ENCODE data around the gene LURAP1L.

The LURAP1L gene

DNA sequence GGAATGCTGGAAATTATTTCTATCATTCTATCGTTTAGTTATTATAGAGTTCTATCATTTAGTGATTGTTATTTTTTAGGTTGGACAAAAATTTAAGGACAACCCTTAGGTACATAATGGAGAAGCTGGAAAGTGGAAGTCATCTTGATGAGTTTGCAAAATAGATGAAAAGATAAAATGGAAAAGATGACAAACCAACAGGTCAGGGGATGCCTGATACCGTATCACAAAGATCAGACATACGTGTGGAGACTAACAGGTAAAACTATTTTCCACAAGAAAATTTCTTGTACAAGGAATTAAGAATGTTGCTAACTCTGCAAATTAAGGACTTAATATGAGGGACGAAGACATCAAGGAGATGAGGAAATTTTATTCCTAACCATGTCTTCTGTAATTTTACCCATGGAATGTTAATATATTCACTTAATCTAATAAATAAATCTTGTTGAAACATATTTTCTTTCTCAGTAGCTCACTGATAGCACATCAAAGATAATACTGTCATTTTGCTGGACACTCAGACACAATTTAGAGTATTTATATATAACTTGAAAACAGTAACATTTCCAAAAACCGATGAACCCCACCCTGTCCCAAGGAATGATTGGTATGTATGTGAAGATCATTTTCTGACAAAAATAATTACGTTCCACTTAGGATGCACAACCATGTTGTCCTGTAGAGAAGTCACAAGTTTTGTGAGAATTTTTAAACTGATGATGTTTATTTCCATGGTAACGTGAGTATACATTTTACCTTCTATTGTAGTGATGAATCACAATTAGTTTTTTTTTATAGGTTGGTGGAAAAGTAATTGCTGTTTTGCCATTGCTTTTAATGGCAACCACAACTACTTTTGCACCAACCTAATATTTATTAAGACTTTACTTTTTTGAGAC, 2.6 kb downstream of the LURAP1L start:
- no peak for DNase-seq

DNA sequence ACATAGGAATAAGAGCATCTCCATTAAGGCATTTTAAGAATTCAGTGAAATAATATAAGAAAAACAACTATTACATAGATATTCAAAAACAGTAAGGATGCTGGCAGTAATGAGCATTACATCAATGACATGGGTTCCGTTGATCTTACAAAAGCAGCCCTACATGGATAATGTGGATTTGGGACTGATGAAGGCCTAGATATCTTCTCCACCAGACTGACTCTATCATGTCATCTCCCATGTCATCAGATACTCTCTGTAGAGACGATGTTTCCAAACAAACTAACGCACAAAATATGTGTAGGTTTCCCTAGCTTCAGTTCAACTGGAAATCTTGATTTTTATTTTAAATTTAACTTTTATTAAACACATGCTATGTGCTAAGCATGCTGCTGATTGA, 3.6 kb downstream of the LURAP1L start:
- DNase-seq, result no peak

DNA sequence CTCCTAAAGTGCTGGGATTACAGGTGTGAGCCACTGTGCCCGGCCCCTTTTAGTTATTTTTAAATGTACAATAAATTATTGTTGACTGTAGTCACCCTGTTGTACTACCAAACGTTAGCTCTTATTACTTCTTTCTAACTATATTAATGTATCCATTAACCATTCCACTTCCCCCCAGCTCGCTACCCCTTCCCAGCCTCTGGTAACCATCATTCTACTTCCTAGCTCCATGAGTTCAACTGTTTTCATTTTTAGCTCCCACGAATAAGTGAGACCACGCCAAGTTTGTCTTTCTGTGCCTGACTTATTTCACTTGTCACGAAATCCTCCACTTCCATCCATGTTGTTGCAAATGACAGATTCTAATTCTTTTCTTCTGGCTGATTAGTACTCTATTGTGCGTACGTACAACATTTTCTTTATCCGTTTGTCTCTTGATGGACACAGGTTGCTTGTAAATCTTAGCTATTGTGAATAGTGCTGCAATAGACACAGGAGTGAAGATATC, 6.5 kb downstream of the LURAP1L start:
- no peak for DNase-seq

DNA sequence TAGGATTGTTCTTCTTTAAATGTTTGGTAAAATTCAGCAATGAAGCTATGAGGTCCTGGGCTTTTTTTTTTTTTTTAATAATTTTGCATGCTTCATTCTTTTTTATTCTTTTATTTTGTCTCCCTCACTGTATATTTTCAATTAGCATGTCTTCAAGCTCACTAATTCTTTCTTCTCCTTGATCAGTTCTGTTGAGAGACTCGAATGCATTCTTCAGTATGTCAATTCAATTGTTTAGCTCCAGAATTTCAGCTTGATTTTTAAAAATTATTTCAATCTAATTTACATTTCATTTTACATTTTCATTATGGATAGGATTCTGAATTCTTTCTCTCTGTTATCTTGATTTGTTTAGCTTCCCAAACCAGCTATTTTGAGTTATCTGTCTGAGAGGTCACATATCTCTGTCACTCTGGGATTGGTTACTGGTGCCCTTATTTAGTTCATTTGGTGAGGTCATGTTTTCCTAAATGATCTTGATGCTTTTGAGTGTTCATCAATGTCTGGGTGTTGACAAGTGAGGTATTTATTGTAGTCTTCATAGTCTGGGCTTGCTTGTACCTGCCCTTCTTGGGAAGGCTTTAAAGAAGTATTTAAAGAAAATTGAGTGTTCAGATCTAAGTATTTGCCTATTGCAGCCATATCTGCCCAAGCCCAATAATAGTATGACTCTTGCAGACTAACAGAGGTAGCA, 9.1 kb downstream of the LURAP1L start:
- no peak for DNase-seq

DNA sequence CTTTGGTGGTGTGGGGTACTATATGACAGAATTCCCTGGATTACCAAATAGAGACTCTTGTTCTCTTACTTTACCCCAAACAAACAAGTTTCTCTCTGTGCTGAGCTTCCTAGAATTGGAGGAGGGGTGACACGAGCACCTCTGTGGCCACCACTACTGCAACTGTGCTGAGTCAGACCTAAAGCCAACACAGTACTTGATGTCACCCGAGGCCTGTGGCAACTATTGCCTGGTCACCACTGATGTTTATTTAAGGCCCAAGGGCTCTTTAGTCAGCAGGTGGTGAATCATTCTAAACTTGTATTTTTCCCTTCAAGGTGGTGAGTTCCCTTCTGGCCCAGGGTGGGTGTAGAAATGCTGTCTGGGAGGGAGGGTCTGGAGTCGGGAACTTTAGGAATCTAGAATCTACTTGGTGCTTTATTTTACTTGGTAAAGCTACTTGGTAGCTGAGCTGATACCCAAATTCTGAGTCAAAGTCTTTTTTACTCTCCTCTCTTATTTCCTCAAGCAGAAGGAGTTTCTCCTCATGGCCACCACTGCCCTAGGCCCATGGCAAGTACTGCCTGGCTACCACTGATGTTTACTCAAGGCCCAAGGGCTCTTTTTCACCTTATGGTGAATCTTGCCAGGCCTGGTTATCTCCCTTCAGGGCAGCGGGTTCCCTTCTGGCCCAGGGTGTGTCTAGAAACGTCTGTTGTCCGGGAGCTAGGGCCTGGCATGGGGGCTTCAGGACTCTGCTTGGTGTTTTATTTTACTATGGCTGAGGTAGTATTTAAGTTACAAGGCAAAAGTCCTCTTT, 9.8 kb downstream of the LURAP1L start:
- DNase-seq, result no peak

DNA sequence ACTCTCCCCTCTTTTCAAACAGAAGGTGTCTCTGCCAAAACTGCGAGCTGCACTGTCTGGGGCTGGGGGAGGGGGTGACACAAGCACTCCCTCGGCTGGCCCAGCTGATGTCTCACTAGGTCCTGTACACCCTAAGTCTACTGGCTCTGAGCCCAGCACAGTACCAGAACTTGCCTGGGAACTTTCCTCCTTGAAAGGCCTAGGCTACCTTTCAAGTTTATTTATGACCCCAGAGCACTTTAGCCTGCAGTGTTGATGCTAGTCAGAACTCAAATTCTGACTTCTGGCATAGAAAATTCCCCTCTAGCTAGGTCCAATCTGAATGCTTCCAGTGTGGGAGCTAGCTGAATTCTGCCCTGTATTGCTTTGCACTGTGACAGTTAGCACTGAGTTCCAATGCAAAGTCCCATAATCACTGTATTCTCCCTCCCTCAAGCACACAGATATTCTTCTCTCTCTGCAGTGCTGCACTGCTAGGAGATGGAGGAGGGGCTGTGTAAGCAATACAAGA, 10.5 kb downstream of the LURAP1L start:
- DNase-seq, result no peak

DNA sequence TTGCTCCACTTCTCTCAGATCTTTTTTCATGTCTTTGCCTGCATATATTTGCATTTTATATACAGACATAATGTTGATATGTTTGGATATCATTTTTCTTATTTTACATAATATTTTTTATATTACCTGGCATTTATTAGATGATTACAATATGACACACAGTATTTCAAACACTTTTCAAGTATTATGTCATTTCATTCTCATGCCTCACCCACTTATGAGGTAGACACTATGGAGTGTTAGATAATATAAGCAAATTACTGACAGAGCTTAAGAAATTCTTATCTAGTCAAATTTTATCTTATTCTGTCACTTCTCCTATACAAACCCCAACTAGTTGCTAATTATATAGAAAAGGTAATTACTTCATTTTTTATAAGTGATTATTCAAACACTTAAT, 11.1 kb downstream of the LURAP1L start:
- no peak for DNase-seq

DNA sequence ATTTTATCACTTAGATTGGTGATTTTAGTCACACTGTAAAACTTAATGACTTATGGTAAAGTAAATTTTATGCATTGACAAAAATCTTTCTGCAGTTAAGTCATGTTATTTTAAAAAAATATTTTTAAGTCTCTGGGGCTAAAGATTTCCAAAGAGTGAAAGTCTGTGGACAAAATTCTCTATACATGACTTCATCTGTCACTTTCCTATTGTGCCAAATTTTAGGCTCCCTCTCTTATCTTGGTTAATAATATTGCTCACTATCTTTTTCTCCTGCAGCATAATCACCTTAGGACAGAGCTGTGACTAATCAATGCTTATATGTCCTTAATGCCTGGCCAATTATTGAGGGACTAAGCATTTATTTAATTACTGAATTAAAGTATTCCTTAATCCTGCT, 15.2 kb downstream of the LURAP1L start:
- no peak for DNase-seq

DNA sequence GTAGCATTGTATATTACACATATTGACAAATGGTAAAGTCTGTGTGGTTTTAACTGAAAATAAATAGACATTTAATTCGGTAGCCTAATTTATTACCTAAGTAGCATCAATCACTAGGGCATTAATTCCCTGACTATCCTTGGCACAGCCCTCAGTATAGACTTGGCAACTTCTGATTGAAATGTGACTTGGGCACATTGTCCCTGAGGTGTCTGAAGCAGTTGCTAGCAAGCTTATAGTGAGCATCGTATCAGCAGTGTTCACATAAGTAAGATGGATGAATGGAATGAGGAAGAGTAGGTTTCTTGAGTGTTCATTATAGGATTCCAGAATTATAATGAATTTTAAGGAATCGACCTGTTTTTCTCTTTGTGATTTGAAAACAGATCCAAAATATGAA, 16.1 kb downstream of the LURAP1L start:
- no peak for DNase-seq

DNA sequence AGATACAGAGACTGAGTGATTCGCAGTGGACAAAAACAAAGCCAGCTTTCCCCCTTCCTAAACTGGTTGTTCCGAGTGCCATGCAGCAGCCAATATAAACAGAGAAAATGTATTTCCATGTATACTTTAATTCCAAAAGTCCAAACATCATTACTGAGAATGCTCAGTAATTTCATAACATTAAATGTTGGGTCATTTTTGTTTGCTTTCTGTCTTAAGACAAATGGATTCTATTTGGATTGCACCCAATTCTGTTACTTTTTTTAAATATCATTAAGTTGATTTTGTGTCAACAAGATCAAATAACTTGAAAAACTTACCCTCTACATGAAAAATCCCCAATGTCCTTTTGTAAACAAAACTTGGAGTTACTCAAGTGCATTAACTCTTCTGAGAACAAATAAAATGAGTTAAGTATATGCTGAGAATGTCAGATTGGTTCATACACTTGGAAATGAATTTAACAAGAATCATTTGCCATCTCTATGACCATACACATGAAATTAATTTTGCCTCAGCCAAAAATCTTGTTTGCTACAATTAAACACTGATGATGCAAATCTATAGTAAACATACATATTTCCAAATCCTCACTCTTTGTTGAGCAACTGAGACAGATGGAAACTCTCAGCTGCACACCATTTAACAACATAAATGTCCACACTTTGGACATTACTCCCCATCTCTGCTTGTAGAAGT, 19.4 kb downstream of the LURAP1L start:
- DNase-seq, result no peak

DNA sequence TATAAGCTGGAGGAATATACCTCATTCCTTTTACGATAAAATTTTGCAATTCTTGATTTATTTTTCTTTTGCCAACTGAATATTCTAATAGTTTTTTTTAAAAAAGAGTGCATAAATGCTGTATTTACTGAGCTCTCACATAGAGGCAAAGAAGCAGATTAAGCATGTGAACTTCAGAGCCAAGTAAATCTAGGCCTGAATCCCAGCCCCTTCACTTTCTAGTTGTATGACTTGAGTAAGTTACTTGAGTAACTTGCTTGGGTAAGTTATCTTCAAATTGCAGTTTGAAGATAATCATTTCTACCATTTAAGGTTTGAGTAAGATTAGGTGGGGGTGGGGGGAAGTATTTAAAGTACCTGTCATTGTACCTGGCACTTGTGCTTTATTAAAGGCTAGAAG, 21.8 kb downstream of the LURAP1L start:
- no peak for DNase-seq

DNA sequence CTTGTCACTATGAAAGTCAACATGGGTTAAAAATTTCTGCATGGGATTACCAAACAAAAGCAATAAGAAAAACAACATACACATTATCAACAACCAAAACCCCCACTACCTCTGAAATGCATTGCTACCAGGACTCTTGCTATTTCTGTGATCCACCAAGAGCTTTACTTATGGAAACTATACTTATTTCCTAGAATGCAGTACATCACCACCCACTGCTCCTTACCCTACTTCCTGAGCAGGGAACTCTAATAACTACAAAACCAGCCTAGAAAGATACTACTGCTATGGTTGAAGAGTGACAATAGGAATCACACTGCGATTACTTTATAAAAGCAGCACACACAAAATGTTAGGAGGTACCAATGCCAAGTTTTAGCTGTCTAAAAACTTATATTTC, 22.2 kb downstream of the LURAP1L start:
- DNase-seq, result no peak

DNA sequence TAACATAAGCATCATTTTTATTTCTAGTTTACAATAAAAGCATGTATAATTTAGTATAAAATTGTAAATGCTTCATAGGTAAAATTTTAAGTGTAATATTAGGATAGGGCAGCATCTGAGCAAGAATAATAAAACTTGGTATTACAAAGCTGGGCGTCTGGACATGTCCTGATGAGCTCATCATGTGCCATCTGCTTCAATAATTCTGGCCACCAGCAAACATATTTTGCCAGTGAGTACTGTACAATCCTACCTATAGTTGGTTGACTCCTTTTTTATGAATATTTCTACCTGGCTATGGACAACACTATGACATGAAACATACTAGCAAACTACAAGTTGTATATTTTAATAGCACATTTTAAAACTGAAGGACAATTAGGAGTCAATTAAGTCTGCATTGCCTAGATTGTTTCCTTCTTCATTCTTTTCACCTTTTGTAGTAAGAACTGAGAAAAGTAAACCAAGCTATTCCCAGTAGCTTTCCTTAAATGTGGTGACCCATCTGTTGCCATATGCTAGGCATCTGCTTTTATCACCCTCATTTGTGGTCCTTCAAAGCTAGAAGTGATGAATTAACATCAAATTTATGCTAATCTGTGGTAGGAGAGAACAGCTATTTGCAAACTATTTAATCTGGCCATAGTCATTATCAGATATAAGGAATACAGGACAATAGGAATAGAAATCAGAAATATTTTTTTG, 23.4 kb downstream of the LURAP1L start:
- DNase-seq, result peak in 1 of 3 experiments; percentile 22

DNA sequence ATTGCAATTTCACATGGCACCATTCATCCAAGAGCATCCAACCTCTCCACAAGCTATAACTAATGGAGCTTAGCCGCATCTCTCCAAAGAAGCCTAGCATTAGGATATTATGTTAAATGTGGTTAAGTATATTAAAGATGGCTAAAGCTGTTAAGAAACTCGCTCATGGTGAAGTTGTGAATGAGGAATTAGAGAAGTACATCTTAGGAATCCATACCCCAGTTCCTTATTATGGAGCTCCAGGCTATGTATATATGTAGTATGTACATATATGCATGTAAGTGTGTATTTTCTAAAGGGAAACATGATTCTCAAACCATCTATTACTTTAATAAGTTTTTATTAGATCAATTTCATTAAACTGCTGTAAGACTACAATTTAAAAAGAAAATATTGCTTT, 26.4 kb downstream of the LURAP1L start:
- DNase-seq, result no peak

DNA sequence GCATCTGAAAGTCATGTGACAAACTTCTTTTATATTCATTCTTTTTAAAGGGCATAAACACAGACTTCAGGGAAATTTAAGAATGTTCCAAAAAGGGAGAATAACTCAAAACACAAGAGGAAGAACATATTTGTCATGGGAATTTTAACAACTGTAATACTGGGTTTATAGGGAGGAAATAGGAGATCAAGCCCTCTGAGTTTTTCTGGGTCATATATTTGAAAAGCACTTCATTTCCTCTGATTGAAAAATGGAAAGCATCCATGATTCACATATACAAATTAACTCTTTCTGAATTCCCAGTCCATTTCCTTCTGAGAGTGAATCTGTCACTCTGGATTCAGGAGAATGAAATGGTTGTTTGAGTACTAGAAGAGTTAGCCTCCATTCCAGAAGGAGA, 26.8 kb downstream of the LURAP1L start:
- DNase-seq, result no peak

DNA sequence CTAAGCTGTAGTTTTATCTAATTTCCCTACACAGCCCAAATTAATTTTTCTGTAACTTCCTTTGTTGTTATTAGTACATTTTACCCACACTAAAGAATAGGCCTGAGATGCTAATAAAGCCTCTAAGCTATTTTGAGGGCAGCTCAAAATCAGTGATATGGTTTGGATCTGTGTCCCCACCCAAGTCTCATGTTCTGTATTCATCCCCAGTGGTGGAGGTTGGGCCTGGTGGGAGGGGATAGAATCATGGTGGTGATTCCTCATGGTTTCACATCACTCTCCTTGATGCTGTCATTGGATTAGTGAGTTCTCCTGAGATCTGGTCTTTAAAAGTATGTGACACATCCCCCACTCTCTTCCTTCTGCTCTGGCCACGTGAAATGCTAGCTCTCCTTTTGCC, 27.3 kb downstream of the LURAP1L start:
- no peak for DNase-seq

DNA sequence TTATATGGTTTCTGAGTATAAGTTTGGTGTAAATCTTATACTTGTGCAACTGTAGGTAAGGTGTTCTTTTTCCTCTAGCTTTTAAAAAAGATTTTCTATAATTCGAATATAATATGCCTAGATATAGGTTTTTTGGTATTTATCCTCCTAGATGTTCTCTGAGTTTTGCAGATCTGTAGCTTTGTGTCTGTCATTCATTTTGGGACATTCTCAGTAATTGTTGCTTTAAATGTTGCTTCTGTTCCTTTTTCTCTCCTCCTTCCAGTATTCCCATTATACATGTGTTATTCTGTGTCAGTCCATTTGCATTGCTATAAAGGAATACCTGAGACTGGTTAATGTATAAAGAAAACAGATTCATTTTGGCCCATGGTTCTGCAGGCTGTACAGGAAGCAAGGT, 33.7 kb downstream of the LURAP1L start:
- no peak for DNase-seq

DNA sequence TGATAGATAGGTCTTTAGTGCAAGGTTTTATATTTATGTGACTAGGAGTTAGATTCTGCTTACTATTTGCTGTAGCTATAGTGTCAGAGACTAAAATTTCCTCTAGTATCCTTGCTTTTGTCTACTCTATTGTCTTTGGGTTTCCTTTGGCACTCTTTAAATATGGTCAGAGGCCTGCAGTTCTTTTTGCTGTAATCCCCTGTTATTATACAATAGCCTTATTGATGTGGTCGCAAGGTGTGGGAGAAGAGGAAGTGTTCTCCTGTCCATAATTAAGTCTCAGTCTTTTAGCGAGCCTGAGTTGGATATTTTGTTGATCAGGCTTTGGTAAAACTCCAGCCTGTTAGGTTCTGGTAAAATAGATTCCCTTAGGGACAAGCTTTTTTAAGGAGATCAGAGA, 34.9 kb downstream of the LURAP1L start:
- DNase-seq, result no peak

DNA sequence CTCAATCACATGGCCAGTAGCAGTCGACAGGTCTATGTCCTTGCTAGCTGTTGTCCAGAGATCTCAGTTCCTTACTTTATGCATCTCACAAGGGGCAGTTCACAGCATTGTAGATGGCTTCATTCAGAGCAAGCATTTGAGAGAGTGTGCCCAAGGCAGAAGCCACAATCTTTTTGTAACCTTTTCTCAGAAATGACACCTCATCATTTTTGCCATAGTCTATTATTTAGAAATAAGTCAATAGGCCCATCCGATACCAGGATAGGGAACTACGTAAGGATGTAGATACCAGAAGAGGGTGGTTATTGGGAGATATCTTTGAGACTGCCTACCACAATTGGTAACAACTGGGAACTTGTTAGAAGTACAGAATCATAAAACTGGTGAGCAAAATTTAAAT, 37.1 kb downstream of the LURAP1L start:
- no peak for DNase-seq

DNA sequence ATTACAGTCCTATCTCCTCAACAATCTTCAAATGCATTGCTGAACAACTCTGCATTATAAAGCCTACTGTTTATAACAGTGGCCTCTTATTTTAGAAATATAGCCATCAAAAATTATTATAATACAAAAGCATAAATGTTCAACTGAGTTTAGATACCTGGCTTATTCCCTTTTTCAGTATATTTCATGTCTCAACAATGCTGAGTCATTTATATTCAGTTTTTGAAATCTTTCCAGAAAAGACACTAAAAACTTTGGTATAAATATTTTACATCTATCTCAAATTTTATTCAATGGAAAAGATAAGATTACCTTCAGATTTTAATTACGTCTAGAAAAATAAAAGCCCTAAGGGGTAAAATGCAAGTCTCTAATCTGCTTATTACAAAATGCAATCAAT, 37.9 kb downstream of the LURAP1L start:
- DNase-seq, result no peak

DNA sequence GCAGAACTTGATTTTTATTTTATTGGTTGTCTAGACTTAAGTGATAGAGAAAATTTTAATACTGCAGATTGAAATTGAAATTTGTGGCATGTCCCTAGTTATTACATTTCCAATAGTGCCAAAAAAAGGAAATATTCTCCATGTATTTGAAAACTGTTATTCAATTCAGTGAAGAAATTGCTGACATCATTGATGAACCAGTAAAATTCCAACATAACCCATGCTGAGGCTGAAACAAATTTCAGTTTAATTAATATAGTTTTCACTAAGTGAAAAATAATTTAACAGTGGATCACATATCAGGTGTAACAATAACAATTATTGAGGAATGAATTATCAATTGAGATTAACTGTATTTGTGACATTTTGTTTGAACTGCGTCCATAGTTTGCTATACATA, 38.7 kb downstream of the LURAP1L start:
- DNase-seq, result no peak

Data from NCI-H1417 (cell line).